ENCODE results near the gene ASIC2.
A peak's percentile ranks its signal among the peaks of the same experiment; 100 is the strongest.

The ASIC2 gene

DNA sequence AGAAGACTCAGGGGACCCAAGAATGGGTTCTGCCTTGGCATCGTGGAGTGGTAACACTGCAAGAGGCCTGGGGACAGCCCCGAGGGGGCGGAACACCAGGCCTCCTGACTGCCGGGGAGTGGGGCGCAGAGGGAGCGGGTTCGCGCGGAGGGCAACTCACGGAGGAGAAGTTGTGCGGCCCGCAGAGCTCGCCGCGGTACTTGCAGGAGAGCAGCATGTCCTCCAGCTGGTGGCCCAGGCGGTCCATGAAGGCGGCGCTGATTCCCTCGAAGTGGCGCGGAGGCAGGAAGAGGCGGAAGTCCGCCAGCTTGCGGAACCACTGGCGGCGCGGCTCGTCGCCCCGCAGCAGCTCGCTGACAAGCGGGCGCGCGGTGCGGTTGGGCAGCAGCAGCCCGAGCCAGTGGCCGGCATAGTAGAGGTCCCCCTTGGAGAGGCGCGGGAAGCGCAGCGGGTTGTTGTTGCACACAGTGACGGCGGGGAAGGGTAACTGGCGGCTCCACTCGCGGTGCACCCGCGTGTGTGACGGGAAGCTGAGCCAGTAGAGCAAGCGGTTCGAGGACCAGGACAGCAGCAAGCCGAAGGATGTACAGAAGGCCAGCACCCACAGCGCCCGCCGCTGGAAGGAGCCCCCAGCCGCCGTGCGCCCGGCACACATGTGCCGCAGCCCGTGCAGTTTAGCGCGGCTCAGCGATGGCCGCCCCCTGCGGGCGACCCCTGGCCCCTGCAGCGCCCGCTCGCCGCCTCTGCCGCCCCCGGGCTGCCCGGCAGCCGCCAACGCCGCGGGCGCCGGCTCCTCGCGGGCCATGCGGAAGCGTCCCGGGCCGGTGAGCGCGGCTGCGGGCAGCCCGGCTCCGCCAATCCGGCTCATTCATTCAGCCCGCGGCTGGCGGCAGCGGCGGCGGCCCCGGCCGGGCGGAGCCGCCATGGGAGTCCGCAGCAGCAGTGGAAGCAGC lies 1.6 kb downstream of the ASIC2 start:
- H3K4me3 ChIP-seq (replicated peaks in 1 of 2; ENCODE audit: low read depth in 2 of 2, low read length in 2 of 2), result peak overlapping the region in 1 of 2 donors; percentile 34
- TF ChIP-seq, protein P1, sequence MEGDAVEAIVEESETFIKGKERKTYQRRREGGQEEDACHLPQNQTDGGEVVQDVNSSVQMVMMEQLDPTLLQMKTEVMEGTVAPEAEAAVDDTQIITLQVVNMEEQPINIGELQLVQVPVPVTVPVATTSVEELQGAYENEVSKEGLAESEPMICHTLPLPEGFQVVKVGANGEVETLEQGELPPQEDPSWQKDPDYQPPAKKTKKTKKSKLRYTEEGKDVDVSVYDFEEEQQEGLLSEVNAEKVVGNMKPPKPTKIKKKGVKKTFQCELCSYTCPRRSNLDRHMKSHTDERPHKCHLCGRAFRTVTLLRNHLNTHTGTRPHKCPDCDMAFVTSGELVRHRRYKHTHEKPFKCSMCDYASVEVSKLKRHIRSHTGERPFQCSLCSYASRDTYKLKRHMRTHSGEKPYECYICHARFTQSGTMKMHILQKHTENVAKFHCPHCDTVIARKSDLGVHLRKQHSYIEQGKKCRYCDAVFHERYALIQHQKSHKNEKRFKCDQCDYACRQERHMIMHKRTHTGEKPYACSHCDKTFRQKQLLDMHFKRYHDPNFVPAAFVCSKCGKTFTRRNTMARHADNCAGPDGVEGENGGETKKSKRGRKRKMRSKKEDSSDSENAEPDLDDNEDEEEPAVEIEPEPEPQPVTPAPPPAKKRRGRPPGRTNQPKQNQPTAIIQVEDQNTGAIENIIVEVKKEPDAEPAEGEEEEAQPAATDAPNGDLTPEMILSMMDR (IDR thresholded peaks at IDR 0.05; ENCODE audit: low read depth, low read length), result no peak
- peak; percentile 8 to 45 for DNase-seq (ENCODE audit: low read depth in 2 of 2)

DNA sequence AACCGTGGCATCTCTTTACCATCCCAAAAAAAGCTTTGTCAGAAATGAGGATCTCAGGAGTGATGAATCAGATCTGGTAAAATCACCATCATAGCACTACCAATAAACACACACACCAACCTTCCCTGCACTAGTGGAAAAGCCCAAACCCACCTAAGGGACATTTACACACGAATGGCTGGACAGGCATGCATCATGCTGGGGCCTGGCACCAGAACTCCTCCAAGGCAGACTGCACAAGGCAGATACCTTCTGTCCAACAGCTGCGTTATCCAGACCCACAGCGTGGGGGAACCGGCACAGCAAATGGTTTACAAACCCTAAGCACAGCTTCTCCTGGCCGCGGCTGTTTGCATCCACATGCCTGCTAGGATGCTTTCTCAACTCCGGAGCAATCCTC lies 2.8 kb downstream of the ASIC2 start:
- no peak overlapping the region for H3K4me3 ChIP-seq (replicated peaks in 1 of 2; ENCODE audit: low read depth in 2 of 2, low read length in 2 of 2)
- DNase-seq (ENCODE audit: low read depth in 2 of 2), result no peak
- TF ChIP-seq, protein P1 (IDR thresholded peaks at IDR 0.05; ENCODE audit: low read depth, low read length), result no peak

DNA sequence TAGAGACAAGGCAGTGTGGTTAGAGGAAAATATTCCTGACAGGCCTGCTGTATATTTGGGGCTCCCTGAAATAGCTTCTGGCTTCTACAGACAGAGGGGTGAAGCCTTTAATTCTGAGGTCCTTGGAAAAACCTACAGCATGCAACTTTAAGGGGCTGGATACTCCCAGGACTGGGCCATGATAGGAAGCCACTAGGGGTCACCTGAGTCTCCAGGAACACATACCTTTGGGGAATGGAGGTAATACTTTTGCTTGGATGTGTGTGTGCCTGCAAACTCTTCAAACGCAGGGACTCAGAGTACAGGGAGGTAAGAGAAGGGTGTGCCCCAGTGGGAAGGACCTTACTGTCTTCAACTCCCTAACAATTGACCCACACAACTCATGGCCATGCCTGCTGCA lies 4.1 kb downstream of the ASIC2 start:
- no peak overlapping the region for H3K4me3 ChIP-seq (replicated peaks in 1 of 2; ENCODE audit: low read depth in 2 of 2, low read length in 2 of 2)
- TF ChIP-seq, protein P1 (IDR thresholded peaks at IDR 0.05; ENCODE audit: low read depth, low read length), result no peak
- DNase-seq (ENCODE audit: low read depth in 2 of 2), result no peak

DNA sequence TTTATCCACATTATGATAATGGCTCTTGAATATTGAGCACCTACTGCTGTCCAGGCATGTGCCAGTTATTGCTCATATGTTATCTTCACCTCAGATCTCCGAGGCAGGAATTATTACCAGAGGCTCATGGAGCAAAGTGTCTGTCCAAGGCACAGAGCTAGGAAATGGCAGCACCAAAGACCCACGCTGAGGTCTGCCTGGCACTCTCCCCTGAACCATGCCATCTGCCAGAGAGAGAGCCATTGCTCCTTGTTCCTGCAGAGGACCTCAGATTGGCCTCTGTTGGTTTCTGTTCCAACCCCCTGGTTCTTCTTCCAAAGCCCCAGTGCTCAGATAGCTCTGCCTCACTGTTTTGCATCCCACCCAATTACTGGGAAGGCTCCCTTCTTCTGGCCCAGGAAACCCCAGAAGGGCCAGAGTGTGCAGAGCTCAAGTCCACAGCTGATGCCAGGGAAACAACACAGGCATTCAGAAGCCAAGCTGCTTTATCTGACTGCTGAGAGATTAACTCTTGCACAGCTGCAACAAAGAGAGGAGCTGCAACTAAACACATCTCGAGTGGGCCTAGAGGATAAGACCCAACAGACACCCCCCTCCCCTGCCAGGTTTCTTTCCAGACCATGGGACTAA lies 5.9 kb downstream of the ASIC2 start:
- DNase-seq (ENCODE audit: low read depth in 2 of 2), result no peak
- no peak overlapping the region for H3K4me3 ChIP-seq (replicated peaks in 1 of 2; ENCODE audit: low read depth in 2 of 2, low read length in 2 of 2)
- TF ChIP-seq, protein P1 (IDR thresholded peaks at IDR 0.05; ENCODE audit: low read depth, low read length), result no peak

DNA sequence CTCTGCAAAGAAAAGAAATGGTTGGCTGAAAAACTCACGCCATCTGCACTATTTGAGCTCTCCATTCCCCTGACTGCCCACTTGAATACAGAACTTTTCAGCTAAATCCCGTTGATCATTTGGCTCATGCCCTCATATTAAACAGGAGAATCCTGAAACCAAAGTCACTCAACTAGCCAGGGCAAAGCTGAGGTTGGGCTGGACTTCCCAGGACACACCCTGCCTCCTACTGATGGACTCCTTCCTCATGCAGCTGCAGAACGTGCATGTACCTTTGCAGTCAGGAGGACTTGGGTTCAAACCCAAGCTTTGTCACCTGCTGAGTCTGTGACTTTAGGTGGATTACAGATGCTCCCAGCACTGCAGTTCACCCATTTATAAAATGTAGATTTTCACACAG lies 7.7 kb downstream of the ASIC2 start:
- TF ChIP-seq, protein P1 (IDR thresholded peaks at IDR 0.05; ENCODE audit: low read depth, low read length), result no peak
- DNase-seq (ENCODE audit: low read depth in 2 of 2), result no peak
- no peak overlapping the region for H3K4me3 ChIP-seq (replicated peaks in 1 of 2; ENCODE audit: low read depth in 2 of 2, low read length in 2 of 2)

DNA sequence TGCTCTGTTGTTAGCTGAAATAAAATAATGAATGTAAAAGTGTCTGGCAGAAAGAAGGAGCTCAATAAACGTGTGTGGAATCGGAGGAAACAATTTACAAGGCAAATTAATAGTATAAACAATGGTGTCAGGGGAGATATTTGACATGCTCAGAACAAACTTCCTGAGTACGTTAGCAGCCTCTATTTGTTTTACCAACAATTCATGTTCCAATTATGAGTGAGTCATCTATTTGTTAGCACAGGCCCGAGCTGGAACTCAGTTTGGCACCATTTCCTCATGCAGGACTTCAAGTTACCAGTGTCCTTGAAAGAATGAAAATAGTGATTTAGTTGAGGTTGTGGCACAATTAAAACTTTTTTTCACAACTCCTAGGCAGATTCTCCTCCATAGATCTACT lies 9.1 kb downstream of the ASIC2 start:
- peak; percentile 83 to 86 for DNase-seq (ENCODE audit: low read depth in 2 of 2)
- TF ChIP-seq, protein P1 (IDR thresholded peaks at IDR 0.05; ENCODE audit: low read depth, low read length), result no peak
- H3K4me3 ChIP-seq (replicated peaks in 1 of 2; ENCODE audit: low read depth in 2 of 2, low read length in 2 of 2), result no peak overlapping the region
